Central memory CD8-positive, alpha-beta T cell (primary cell): ENCODE data around the gene ZFHX2.
"Not testable (repeated sequence)": the region's sequence is repeated elsewhere in the genome, so short reads cannot be mapped to it uniquely, and the experiment has no call there.

ENCODE experiments used
- ATAC-seq: fragments of 150-1000 bp; cut with Tn5 transposase; replicated peaks from 2 replicates; pipeline ENCODE4 v1.10.0; 2022; ENCODE audit warnings: mild to moderate bottlenecking, moderate FRiP score, moderate number of reproducible peaks; ENCODE audit not compliant: poor library complexity, severe bottlenecking; ENCODE audit errors: extremely low read depth
- DNase-seq, 2 donors: peaks; one replicate each; pipeline ENCODE4 v3.0.0; 2021; ENCODE audit warnings: low spot score in 2 of 2
- H3K27ac Mint-ChIP-seq: one replicate; pipeline ENCODE4 v1.8.0; 2022; ENCODE audit warnings: low read depth, mild to moderate bottlenecking, moderate library complexity, mixed read lengths
- H3K27me3 Mint-ChIP-seq: one replicate; pipeline ENCODE4 v1.8.0; 2022; ENCODE audit warnings: mixed read lengths
- H3K36me3 Mint-ChIP-seq: one replicate; pipeline ENCODE4 v1.8.0; 2022; ENCODE audit warnings: mild to moderate bottlenecking, moderate library complexity, mixed read lengths; ENCODE audit not compliant: insufficient read depth
- H3K4me1 Mint-ChIP-seq: one replicate; pipeline ENCODE4 v1.8.0; 2022; ENCODE audit warnings: mixed read lengths
- H3K4me3 Mint-ChIP-seq: one replicate; pipeline ENCODE4 v1.8.0; 2022; ENCODE audit warnings: mild to moderate bottlenecking, moderate library complexity, mixed read lengths
- H3K9me3 Mint-ChIP-seq: one replicate; pipeline ENCODE4 v1.8.0; 2022; ENCODE audit warnings: mixed read lengths

ZFHX2 gene

DNA sequence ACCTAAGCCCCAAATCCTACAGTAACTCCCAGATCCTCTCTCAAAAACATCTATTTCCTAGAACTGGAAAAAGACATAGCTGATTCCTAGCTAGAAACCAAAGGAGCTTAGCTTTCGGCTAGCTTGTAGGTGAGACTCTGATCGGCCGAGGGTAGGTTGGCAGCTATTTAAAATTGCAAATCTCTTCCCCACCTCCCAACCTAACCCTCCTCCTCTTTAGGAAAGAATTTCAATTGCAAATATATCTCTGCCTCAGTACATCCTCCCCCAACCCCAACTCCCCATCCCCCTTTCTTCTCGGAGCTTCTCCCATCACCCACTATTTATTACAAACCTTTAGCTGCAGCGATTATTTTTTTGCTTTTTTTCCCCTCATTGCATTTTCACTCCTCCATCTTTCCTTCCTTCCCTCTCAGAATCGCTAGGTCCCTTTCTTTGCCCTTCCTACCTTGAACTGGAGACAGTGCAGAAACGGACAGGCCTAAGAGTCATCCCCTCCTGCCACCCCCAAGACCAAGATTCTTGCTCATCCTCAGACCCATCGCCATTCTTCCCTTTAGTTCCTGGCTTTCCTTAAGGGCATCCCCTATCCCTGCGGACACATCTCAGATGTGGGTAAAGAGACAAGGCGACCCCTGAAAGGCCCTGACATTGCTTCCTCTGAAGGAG, 13.4 kb downstream of the ZFHX2 start:
- no peak overlapping the region for H3K4me3 Mint-ChIP-seq
- H3K9me3 Mint-ChIP-seq = no peaks in the 10 kb centered on the region
- no peaks in the 10 kb centered on the region for H3K36me3 Mint-ChIP-seq
- DNase-seq (no peak), ATAC-seq (no peak)
- no peaks in the 10 kb centered on the region for H3K27me3 Mint-ChIP-seq
- H3K27ac Mint-ChIP-seq = no peak overlapping the region
- no peaks in the 10 kb centered on the region for H3K4me1 Mint-ChIP-seq

DNA sequence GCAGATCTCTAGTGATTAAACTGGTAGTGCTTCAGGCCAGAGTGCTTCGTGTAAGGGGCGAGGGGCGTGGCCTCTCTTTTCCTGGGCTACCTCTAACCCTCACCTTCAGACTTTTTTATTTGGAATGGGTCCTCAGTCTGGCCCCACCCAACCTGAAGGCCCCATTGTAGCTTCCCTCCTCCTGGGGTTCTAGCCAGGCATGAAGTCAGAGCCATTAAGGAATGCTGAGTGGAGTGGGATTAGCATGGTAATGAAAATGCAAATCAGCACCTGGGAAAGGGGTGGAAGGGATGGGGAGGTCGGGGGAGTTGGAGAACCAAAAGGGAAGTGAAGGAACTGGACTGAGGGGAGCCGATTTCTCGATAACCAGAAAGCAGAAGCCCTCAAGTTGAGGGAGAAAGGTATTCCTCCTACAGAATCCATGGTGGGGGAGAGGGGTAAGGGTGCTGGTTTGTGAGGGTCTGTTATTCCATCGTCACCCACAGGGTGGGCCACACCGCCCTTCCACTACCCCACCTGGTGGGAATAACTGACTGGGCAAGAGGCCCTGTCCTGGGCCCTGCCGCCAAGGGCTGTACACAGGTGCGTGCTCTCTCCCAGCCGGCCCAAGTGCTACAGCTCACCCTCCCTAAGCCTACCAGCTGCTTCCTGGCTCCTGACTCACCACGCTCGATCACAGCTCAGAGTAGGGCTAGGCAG, 14.1 kb downstream of the ZFHX2 start:
- no peak for DNase-seq
- Mint-ChIP-seq H3K9me3 (no peaks in the 10 kb centered on the region), H3K27me3 (no peaks in the 10 kb centered on the region), H3K4me3 (no peak overlapping the region), H3K36me3 (no peaks in the 10 kb centered on the region), H3K27ac (no peak overlapping the region), H3K4me1 (no peaks in the 10 kb centered on the region)
- no peak for ATAC-seq

DNA sequence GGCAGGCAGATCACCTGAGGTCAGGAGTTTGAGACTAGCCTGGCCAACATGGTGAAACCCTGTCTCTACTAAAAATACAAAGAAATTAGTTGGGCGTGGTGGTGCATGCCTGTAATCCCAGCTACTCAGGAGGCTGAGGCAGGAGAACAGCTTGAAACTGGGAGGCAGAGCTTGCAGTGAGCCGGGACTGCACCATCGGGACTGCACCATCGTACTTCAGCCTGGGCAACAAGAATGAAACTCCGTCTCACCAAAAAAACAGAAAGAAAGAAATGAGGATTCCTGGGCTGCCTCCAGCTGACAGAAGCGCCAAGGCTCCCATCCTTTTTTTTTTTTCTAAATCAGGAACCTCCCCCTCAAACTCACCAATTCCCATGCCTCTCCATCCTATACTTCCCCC, 14.7 kb downstream of the ZFHX2 start:
- not testable (repeated sequence) for H3K36me3 Mint-ChIP-seq, H3K4me3 Mint-ChIP-seq, H3K9me3 Mint-ChIP-seq, H3K27ac Mint-ChIP-seq, H3K4me1 Mint-ChIP-seq, DNase-seq, H3K27me3 Mint-ChIP-seq, ATAC-seq

DNA sequence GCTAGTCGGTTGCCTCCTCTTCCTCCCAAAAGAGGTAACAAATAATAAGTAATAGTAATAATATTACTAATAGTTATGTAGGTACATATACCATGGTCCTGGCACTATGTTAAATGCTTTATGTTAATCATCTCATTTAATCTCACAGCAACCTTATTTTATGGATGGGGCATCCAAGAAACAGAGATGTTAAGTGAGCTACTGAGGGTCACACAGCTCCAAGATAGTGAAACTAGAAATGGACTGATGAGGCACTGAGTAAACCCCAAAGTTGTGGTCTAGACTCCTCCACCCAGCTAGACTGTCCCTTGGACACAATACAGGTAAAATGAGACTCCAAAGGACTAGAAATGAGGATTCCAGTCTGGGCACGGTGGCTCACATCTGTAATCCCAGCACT, 15.1 kb downstream of the ZFHX2 start:
- no peak for DNase-seq
- Mint-ChIP-seq H3K27me3 (no peaks in the 10 kb centered on the region), H3K9me3 (no peaks in the 10 kb centered on the region), H3K4me1 (no peaks in the 10 kb centered on the region), H3K4me3 (no peak overlapping the region), H3K36me3 (no peaks in the 10 kb centered on the region), H3K27ac (no peak overlapping the region)
- ATAC-seq = no peak

DNA sequence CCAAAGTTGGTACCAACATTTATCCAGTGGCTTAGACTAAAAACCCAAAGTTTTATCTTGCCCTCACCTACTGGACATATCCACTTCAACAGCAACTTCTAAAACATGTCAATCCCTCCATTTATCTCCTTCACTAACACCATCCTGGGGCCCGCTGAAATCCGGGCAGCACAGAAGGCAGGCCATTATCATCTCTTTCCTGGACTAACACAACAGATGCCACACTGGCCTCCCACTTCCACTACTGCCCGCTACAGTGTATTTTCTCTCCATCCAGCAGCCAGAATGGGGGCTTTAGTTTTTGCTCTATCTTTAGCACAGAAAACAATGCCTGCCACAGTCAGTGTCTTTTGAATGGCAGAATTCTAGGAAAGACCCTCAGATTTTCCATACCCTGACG, 15.6 kb downstream of the ZFHX2 start:
- Mint-ChIP-seq H3K27me3 (no peaks in the 10 kb centered on the region), H3K4me3 (no peak overlapping the region), H3K4me1 (no peaks in the 10 kb centered on the region), H3K36me3 (no peaks in the 10 kb centered on the region), H3K27ac (no peak overlapping the region), H3K9me3 (no peaks in the 10 kb centered on the region)
- ATAC-seq (no peak), DNase-seq (no peak)

DNA sequence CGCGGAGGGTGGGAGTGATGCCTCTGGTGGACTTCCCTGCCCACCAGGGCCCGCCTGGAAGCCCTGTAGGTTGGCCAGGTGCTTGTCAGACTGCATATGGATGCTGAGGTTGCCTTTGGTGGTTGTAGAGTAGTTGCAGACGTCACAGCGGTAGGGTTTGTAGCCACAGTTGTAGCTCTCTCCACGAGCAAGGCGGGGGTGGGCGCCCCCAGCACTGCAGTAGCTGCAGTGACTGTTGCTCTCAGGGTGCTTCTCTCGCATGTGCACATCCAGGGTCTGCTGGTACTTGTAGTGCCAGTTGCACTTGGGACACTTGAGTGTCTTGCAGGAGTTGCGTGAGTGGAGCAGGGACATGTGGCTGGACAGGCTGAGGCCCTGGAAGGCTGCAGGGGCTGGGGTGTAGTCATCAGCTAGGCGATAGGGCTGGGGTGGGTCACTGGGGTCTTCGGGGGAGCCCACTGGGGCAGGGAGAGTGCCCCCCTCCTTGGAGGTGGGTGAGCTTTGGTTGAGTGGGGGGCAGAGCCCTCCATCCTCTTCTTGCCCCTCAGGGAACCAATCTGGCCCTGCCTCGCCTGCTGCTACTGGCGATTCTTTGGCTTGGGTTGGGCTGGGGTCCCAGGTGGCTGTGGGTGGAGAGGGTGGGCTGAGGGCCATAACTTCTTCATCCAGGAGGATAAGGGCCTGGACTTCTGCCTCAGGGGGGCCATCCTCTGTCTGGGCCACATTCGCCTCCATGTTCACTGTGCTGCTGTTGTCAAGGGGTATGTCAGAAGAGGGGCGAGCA, 17.7 kb downstream of the ZFHX2 start:
- ATAC-seq (no peak), DNase-seq (no peak)
- Mint-ChIP-seq H3K4me1 (no peaks in the 10 kb centered on the region), H3K27ac (no peak overlapping the region), H3K9me3 (no peaks in the 10 kb centered on the region), H3K27me3 (no peaks in the 10 kb centered on the region), H3K36me3 (no peaks in the 10 kb centered on the region), H3K4me3 (no peak overlapping the region)

DNA sequence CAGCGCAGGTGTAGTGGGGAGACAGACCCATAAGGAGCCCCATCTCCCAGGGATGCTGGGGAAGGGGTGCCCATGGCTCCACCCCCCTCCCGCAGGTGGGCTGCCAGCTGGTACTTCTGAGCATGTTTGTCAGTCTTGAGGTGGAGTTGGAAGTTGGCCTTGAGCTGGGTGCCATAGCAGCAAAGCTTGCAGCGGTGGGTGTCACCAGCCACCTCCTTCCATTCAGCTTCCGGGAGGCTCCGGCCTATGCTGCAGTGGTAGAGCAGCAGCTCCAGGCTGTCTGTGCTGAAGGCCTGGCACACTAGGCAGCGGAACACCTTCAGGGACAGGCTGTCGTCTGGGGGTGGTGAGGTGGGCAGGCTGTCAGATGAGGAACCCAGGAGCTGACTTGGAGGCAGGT, 18.9 kb downstream of the ZFHX2 start:
- Mint-ChIP-seq H3K36me3 (no peaks in the 10 kb centered on the region), H3K27me3 (no peaks in the 10 kb centered on the region), H3K27ac (no peak overlapping the region), H3K4me1 (no peaks in the 10 kb centered on the region), H3K4me3 (no peak overlapping the region), H3K9me3 (no peaks in the 10 kb centered on the region)
- ATAC-seq (no peak), DNase-seq (no peak)

DNA sequence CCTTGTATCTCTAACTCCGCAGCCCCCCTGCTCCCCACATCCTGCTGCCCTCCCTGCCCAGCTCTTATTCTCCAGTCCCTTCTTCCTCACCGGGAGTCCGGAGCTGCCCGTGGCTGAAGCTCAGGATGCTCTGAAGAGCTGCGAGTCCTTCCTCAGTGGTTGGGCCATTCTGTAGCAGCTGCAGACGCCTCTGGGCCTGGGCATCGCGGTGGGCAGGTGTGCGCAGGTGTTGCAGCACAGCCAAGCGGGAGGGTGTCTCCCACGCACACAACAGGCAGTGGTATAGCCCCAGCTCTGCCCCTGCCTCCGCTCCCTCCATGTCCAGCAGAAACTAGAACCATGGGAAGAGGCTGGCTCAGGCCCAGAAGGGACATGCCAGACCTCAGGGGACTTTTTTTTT, 20.2 kb downstream of the ZFHX2 start:
- Mint-ChIP-seq H3K36me3 (peaks cover 2% of the 10 kb centered on the region), H3K4me3 (no peak overlapping the region), H3K9me3 (no peaks in the 10 kb centered on the region), H3K27me3 (no peaks in the 10 kb centered on the region), H3K4me1 (no peaks in the 10 kb centered on the region), H3K27ac (peak overlapping the region; percentile 45)
- no peak for DNase-seq
- ATAC-seq = no peak

DNA sequence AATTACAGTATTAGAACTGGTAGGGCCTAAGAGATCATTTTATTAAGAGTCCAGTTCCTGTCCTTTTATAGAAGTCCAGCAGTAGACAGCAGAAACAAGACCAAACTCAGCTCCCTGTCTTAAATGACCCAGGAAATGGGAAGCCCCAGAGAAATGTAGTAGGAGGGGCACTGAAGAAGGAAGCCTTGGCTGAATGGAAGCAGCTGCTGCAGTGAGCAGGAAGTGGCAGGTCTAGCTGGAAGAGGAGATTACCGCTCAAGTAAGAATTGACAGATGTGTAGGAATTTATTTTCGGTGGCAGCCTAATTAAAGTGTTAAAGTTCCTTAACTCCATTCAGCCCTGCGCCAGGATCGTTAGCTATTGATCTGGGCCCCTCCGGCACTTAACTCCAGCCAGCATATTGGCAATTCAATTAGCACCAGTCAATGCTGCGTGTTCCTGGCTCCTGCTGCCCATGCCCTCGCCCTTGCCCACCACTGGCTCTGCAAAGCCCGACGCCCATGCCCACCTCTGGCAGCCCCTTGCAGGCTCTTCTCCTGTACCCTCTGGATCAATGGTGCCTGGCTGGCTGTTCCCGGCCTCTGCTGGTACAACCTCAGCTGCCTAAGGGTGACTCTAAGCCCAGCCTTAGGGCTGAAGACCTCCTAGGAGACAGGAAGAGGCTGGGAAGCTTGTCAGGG, 21.1 kb downstream of the ZFHX2 start:
- Mint-ChIP-seq H3K9me3 (no peaks in the 10 kb centered on the region), H3K27me3 (no peaks in the 10 kb centered on the region), H3K36me3 (peaks cover 2% of the 10 kb centered on the region), H3K4me1 (no peaks in the 10 kb centered on the region), H3K27ac (no peak overlapping the region), H3K4me3 (no peak overlapping the region)
- DNase-seq (no peak), ATAC-seq (no peak)

DNA sequence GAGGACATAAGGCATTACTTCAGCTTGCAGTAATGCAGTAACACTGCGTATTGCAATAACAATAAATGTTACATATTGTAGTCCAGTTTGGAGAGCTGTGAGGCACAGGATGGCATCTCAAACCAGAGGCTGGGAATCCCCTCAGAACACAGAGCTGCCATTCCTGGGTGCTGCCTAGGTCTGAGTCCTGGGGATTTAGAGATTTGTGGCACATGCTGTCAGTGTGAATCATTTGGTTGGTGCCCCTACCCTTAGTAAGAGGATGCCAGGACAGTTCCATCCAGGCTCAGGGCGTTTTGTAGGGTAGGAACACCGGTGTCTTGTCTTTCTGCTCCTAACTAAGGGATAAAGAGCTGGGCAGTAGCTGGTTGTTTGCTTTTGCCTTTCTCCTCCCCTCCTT, 22.5 kb downstream of the ZFHX2 start:
- Mint-ChIP-seq H3K9me3 (no peaks in the 10 kb centered on the region), H3K4me3 (no peak overlapping the region), H3K4me1 (no peaks in the 10 kb centered on the region), H3K27ac (peak overlapping the region; percentile 74), H3K27me3 (no peaks in the 10 kb centered on the region), H3K36me3 (peaks cover 2% of the 10 kb centered on the region)
- ATAC-seq = no peak
- no peak for DNase-seq

DNA sequence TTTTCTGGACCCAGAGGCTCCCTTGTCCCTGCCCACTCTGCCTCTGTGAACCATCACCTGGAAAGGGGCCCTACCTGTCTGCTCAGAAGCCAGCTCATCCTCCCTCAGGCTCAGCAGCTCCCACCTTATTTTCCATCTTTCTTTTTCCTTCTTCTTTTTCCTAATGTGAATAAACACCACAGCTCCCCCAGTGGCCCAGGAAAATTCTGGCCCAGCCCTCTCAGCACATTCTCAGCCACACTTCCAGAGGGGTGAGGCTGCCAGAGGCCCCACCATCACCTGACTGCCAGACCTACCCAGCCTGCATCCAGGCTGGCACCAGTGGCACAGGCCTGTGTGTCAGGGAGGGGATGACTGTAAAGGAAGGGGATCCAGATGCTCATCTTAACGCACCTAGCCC, 23.0 kb downstream of the ZFHX2 start:
- ATAC-seq (no peak), DNase-seq (no peak)
- Mint-ChIP-seq H3K36me3 (peaks cover 2% of the 10 kb centered on the region), H3K4me1 (no peaks in the 10 kb centered on the region), H3K9me3 (no peaks in the 10 kb centered on the region), H3K4me3 (no peak overlapping the region), H3K27me3 (no peaks in the 10 kb centered on the region), H3K27ac (peak overlapping the region; percentile 74)

DNA sequence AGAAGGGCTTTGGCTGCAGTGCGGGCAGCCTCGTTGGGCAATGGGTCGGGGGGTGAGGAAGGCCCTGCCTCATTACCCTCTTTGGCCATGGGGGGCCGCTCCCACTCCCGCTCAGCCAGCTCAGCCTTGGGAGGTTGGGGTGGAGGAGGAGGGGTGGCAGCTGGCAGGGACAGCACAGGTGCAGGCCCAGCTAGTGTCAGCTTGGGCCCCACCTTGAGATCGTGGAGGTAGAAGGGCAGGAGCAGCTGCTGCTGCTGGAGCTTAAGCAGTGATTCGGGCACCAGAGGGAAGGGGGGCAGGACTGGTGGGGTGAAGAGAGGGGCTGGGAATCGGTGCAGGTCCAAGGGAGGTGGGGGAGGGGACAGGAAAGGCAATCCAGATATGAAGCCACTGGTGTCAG, 26.0 kb downstream of the ZFHX2 start:
- Mint-ChIP-seq H3K27me3 (no peaks in the 10 kb centered on the region), H3K27ac (no peak overlapping the region), H3K36me3 (peaks cover 4% of the 10 kb centered on the region), H3K4me1 (no peaks in the 10 kb centered on the region), H3K9me3 (no peaks in the 10 kb centered on the region), H3K4me3 (no peak overlapping the region)
- ATAC-seq (no peak), DNase-seq (no peak)
